Erythroblast (primary cell): ENCODE measurements around the gene COL1A2.

ENCODE experiments used
- DNase-seq, 2 experiments: peaks; one replicate each; lab custom pipeline; 2025; lab: John Stamatoyannopoulos, UW
- GATA1 ChIP-seq: IDR thresholded peaks from 2 replicates; pipeline ENCODE4 v1.6.1; 2011; ENCODE audit warnings: low read depth, mild to moderate bottlenecking, control low read depth, low read length, moderate library complexity
- POLR2A ChIP-seq: IDR thresholded peaks from 2 replicates; pipeline ENCODE4 v1.6.1; 2011; ENCODE audit warnings: mild to moderate bottlenecking, low read length

Gene COL1A2

DNA sequence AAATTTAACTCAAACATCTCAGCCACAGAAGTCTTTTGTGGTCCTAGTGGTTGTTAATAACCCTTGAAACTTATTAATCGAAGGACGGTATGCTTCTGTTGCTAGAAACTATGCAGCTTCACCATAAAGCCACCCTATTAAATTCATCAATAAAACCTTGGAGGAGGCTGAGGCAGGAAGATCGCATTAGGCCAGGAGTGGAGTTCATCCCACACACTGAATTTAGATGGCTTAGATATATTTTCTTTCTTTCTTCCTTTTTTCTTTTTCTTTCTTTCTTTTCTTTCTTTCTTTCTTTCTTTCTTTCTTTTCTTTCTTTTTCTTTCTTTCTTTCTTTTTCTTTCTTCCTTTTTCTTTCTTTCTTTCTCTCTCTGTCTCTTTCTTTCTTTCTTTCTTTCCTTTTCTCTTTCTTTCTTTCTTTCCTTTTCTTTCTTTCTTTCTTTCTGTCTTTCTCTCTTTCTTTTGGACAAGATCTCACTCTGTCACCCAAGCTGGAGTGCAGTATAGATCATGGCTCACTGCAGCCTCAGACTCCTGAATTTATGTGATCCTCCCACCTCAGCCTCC is 84.0 kb downstream of the COL1A2 start:
- no peak for DNase-seq
- TF ChIP-seq GATA1 = no peak
- TF ChIP-seq POLR2A = no peak
